ENCODE results near the gene VAMP5.
A peak's percentile ranks its signal among the peaks of the same experiment; 100 is the strongest.
"Not testable (repeated sequence)": the region's sequence is repeated elsewhere in the genome, so short reads cannot be mapped to it uniquely, and the experiment has no call there.

VAMP5 gene, protein sequence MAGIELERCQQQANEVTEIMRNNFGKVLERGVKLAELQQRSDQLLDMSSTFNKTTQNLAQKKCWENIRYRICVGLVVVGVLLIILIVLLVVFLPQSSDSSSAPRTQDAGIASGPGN

DNA sequence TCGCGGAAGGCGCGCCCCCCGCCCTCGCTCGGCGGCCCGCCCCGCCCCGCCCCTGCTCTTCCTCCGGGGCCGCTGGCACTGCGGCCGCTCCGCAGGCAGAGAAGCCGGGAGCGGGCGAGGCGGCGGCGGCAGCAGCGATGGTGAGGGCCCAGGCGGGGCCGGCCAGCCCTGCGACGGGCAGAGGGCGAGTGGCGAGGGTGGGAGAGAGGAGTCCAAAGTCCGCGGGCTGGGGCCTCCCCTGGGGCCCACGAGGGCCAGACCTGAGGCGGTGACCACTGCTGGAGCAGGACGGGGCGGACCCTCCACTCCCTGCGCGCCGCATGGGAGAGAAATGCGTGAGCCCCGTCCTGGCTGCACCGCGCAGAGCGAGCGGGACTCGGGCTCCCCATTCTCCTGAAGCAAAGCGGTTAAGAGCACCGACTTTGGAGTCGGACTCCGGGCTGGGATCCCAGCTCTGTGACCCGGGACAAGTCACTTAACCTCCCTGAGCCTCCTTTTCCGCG, at the start of gene VAMP5:
TSS of gene VAMP5 (plus strand) at position 78 of the 503 bp plus-strand sequence. CDS start at position 138, 60 bp downstream.
- no peak for DNase-seq

DNA sequence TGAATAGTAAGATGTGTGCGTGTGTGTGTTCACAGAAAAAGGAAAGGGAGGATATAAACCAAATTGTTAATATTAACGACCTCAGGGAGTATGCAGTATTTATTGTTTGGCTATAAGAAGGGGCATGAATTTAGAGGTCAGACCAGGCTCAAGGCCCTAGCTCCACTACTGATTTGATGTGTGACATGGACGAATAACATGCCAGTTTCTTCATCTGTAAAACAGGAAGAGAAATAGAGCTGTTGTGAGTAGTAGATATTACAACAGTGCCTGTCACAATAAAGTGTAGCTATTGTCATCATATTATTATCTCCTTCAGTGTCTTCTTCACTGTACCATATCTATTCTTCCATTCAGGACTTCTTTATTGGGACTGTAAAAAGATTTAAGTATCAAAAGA, 49.4 kb upstream of the VAMP5 start:
- no peak for DNase-seq

DNA sequence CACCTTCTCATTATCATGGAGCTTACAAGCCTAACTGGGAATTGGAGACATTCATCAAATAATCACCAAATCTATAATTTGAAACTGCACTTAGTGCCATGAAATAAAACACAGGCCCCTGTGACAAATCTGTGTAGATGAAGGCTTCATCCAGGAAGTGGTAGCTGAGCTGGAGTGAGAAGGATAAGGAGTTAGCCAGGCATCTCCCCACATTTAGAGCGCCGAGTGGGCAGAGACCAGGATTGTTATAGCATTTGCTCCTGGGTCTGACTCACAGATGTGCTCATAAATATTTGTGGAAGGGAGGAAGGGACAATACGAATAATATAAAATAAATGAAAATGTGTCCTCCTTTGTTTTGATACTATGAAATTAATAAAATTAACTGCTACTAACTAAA, 47.8 kb upstream of the VAMP5 start:
- no peak for DNase-seq

DNA sequence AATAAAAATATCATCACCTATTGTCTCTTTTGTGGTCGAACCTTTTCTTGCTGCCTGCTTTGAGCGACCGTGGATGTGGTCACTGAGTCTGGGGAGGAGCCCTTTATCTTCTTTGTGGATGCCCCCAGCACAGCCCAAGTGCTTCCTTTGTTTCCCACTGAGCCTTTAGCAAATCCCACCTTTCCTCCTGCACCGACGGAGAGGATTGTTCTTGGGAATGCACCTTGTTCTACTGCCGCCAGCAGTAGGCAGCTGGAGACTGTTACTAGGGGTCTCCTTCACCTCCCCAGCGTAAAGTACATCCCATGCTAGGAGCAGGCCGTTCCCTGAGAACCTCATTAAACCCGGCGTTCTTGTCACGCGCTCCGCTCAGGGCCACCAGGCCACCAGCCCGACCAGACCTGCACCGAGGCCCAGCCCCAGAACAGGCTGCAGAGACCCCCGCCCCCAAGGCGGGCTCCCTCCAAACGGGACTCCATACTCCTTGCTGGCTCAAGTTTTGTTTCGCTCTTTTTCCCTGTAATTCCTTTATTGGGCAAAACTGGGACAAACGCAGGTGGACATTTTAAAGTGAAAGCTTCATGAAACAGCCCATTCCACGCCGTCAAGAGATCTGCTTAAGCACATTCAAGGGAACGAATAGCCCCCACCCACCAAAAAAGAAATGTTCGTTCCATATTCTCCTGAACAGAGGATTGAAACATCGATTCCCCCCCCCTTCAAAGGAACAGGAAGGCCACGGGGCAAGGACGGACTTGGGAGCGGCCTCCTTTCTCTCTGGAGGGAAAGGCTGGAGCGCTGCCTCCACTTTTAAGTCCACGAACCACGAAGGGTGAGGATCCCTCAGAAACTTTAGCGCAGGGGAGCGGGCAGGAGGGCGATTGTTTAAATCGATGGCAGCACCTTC, 46.4 kb upstream of the VAMP5 start:
- peak; percentile 43 to 68 for DNase-seq

DNA sequence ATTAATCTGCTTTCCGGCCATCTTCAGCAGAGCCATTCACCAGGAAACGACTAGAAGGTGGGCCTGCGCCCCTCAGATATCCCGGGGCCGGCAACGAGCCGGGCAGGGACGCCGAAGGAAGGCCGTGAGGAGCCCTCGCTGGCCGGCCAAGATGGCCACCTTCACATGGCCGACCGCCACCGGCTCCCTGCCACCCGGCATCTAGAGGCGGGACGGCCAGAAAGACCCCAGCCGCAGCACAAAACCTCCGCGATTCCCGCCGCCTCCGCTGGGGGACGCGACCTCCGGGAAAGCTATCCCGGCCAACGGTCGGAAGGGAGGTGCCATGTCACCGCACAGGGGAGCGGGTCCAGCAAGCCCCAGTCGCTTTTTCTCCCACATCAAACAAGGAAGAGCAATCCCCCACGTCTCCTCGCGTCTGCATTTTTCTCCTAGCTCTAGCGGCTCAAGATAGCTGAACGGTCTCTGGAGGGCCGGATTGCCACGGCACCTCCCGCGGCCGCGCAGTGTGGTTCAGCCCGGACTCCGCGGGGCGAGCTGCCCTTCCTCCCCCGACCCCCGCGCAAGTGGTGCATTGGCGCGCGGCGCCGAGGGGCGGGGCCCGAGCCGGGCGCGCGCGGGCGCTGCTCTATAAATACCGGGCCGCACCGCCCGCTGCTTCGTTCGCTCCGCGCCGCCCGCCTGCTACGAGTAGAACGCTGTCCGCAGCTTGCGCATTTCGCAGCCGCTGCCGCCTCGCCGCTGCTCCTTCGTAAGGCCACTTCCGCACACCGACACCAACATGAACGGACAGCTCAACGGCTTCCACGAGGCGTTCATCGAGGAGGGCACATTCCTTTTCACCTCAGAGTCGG, 45.5 kb upstream of the VAMP5 start, which contains the start of gene MAT2A:
TSS of gene MAT2A (plus strand) at position 662 of the 854 bp plus-strand sequence. CDS start at position 782, 120 bp downstream.
- peak; percentile 89 for DNase-seq

DNA sequence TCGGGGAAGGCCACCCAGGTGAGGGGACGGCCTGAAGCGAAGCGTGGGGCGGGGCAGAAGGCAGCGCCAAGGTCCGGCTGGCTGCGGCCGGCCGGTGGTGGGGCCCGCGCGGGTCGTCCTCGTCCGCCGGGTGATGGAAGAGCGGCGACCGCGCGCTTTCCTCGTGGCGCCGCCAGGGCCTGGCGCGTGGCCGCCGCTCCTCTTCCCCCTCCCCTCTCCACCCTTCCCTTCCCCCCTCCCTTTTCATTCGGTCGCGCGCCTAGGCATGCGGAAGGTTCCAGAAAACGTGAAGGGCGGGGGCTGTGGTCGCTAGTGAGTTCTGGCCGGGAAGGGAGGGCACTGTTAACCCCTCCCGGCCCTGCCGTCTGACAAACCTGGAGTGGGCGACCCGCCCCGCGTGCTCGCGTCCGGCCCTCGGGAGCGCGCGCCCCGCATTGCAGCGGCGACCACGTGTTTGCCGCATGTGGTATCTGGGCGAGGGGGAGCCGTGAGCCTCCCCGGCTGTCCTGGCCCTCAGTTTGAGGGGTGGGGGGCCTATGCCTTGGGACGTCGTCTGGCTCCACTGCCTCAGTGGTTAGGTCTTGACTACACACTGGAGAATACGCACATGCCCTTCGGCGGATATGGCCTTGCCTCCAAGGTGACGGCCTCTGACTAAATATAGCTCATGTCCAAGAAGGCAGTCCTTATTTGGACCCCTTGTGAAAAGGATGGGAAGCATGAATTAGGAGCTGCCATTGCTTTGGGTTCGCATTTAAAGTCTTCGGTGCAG, 44.7 kb upstream of the VAMP5 start:
- peak; percentile 27 to 59 for DNase-seq

DNA sequence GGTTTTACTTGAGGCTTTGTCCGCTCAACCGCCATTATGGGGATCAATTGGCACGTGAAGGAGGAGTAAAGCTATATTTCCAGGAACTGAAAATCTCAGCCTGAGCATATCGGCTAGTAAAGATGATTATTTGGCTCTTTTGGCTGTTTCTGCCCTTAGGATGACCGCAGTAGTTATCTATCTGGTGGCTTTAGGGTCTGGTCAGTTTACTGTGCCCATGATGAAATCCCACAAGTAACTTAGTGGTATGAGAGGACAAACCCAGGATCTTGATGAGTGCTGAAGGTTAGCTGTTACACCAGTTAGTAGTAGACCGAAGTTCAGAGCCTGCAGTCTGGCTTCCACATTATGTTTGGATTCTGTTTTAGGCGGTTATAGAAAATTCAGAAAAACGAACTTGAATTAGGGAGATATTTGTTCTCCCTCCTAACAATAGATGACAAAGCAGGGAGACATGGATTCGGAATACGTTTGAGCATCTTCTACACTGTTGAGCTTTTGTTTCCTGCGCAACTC, 44.0 kb upstream of the VAMP5 start:
- DNase-seq = peak in 1 of 2 experiments; percentile 18

DNA sequence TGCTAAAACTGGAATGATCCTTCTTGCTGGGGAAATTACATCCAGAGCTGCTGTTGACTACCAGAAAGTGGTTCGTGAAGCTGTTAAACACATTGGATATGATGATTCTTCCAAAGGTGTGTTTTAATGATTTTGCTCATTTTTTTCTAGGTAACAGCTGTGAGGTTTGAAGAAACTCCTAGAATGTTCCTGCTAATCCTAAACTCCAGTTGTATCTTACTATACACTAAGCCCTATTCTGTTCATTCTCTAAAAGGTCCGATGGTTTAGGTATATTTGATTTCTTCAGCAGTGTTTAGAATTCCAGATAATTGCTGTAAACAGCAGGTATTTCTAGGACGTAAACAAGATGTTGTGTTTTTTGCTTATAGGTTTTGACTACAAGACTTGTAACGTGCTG, 43.0 kb upstream of the VAMP5 start:
- no peak for DNase-seq

DNA sequence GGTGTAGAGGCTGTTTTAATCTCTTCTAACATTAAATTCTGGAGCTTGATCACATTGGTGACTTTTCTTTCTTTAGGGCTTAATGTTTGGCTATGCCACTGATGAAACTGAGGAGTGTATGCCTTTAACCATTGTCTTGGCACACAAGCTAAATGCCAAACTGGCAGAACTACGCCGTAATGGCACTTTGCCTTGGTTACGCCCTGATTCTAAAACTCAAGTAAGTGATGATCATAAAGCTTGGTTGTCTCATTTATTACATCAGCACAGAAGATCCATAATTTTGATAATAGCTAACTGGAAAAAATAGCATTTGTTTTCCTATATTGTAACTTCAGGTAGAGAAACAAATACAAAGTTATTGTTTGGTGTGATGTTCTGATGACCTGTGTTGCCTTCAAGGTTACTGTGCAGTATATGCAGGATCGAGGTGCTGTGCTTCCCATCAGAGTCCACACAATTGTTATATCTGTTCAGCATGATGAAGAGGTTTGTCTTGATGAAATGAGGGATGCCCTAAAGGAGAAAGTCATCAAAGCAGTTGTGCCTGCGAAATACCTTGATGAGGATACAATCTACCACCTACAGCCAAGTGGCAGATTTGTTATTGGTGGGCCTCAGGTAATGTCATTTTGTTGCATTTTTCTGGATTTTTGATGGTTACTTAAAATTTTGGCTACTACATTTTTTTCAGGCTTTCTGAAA, 42.3 kb upstream of the VAMP5 start:
- no peak for DNase-seq

DNA sequence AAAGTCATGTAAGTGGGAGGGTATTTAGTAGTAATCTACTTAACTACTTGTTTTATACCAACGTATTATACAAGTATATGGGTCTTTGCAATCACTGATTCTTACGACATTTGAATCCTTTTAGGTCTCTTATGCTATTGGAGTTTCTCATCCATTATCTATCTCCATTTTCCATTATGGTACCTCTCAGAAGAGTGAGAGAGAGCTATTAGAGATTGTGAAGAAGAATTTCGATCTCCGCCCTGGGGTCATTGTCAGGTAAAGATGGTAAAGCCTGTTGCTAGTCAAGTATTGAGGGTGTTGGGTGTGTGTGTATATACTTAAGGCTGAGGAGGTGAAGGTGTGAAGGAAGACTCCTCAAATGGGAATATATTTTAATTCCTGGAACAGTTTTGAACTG, 41.5 kb upstream of the VAMP5 start:
- no peak for DNase-seq

DNA sequence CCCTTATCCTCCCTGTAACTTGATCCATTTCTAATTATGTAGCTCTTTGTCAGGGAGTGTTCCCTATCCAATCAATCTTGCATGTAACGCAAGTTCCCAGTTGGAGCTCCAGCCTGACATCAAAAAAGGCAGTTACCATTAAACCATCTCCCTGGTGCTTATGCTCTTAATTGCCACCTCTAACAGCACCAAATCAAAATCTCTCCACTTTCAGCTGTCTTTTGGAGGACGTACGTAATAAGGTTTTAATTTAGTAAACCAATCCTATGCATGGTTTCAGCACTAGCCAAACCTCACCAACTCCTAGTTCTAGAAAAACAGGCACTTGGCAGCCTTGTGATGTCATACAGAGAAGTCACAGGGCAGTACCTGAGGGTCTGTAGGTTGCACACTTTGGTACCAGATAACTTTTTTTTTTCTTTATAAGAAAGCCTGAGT, 40.0 kb upstream of the VAMP5 start:
- not testable (repeated sequence) for DNase-seq

DNA sequence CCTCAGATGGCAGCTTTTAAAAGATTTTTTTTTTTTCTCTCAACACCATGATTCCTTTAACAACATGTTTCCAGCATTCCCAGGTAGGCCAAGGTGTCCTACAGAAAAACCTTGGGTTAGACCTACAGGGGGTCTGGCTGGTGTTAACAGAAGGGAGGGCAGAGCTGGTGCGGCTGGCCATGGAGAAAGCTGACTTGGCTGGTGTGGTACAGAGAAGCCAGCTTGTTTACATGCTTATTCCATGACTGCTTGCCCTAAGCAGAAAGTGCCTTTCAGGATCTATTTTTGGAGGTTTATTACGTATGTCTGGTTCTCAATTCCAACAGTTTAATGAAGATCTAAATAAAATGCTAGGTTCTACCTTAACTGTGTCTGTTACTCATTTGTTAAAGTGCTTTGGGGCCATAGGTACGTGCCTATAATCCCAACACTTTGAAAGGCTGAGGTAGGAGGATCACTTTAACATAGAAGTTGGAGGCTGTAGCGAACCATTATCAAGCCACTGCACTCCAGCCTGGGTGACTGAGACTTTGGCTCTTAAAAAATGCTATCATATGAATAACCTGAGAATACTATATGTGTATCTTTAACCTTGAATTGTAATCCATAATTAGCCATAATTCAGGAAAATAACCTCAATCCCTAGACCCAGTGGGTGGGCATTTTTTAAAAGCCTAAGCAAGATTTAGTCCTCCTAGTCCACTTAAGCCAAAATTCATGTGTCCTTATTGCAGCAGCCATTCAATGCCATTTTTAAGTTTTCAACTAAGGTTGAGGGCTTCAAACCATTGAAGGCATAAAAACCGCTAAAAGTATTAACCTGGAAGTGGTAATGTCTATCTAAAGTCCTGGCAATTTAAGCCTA, 39.1 kb upstream of the VAMP5 start:
- peak in 1 of 2 experiments; percentile 26 for DNase-seq

DNA sequence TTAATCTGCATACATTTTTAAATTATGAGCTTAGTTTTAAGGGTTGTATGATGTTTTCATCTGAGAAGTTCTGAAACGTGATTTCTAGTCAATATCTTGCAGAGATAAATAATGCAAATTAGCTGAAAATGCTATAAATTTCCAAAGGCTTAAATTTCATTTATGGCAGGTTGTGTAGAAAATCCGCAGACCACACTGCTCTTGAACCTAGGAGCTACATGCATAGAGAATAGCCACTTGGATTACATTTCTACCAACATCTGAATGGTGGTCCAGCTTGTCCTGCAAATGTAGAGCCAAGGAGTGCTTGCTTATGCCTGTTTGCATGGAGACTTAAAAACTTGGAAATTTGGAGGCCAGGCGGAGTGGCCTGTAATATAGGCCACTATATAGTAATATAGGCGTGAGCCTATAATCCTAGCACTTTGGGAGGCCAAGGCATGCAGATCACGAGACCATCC, 38.4 kb upstream of the VAMP5 start:
- peak in 1 of 2 experiments; percentile 51 for DNase-seq

DNA sequence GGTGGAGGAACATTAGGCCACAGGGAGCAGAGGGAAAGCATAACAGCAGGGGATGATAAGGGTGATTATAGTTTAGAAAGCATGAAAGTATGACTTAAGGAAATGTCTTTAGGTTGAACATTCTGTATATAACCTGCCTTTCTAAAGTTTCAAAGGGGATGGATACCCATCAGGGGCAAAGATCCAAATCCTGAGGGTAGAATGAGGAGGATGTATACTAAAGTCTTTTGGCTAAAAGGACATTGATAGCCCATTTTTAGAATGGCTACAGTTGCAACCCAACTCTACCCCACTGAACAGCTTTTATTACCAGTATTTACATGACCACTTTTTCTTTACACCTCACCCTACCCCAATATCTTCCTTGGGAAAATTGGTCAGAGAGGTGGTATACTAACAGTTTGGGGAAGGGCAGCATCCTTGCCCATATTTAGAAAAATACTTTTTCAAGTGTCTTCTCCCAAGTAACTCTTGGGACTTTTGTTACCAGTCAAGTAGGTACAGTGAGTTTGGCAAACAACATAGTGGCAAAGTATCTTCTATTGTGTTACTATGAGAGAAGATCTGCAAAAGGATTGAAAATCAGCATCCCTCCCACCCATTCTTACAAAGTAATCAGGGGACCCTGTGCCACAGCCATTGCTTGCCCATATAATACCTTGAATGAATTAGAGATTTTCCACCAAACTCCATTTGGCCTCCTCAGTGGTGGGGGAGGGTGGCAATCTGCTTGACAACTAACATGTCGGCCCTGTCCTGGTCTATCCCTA, 37.0 kb upstream of the VAMP5 start:
- DNase-seq = peak in 1 of 2 experiments; percentile 43

DNA sequence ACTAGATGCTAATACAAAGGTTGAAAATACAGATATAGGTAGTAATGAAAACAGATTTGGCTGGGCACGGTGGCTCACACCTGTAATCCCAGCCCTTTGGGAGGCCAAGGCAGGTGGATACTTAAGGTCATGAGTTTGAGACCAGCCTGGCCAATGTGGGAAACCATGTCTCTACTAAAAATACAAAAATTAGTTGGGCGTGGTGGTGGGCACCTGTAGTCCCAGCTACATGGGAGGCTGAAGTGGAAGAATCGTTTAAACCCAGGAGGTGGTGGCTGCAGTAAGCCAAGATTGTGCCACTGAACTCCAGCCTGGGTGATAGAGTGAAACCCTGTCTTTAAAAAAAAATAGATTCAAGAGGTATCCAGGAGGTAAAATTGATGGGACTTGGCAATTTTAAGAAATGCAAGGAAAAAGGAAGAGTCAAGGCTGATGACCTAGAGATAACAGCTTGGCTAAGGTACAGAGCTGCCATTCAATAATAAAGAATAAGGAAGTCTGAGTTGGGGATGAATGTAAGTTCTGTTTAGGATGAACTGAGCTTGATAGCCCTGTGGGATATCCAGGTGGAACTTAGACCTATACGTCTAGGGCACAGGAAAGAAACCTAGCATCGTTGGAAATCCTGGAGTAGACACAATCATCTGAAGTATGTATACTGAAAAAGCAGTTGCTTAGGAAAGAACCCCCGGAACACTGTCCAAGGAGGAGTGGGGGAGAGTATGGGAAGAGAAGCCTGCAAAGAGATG, 36.2 kb upstream of the VAMP5 start:
- no peak for DNase-seq

DNA sequence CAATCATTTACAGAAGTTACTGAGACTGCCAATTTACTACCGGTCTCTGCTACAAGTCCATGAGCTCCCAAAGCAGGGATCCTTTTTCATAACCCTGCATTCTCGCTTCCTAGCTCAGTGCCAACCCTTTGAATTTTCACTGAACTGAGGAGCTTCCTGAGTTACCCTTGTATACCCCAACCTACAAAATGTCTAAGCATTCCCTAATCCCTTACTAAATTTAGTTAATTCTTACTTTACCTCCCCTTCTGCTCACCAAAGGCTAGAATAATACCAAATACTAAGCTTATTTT, 35.7 kb upstream of the VAMP5 start:
- no peak for DNase-seq

DNA sequence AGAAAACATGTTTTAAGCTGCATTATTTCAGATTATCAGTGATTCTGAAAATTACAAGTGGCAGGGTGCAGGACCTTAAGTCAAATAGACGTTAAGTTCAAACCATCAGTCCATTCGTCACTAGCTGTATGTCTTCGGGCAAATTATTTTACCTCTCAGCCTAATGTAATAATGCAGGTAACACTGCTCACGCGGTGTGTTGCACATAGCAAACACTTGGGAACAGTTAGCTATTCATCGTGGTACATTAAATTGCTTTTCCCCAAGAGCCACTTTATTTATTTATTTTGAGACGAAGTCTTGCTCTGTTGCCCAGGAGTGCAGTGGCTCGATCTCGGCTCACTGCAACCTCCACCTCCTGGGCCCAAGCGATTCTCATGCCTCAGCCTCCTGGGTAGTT, 35.1 kb upstream of the VAMP5 start:
- no peak for DNase-seq

DNA sequence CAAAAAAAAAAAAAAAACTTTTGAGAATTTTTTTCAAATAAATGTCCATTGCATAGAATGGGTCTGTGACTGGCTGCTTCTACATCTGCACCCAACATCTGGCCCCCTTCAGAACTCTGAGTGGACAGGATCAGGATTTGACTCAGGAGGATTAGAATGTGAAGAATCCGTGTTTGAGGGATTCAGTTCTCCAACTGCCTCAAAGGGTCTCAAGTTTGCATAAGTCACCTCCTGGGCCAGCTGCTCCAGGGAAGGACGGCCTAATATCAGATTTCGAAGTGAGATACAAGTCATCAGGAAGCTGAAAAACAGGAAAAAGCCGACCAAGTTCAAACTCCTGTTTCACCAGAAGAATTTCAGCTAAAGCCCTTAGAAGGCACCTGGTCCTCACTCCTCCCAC, 34.4 kb upstream of the VAMP5 start:
- peak in 1 of 2 experiments; percentile 79 for DNase-seq

DNA sequence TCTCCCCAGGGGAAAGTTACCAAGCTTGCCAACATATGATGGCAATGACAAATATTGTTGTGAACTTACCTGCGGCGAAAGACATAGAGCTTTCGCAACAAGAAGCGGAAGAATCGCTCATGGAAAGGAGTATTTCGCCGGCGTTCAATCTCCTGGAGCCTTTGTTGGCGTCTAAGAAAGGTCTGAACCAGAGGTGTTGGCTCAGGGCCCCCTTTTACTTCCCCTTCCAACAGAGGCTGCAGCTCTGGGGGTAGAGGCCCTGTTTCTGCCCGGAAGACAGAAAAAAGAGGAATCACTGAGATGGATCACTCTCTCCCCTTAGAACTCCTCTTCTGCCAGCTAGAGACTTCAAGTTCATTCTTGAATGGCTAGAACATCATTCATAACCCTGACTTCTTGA, 33.7 kb upstream of the VAMP5 start:
- DNase-seq = no peak
